NK-92 (cell line): ENCODE measurements around the gene RNF4.

Source experiments
- DNase-seq: peaks from one replicate; lab custom pipeline; 2025; ENCODE audit not compliant: unreplicated experiment; lab: John Stamatoyannopoulos, UW

RNF4 gene

GRCh38 chr4:2437475-2438215 lies 31.3 kb upstream of the RNF4 start:
- no peak for DNase-seq

GRCh38 chr4:2438822-2439718 lies 29.8 kb upstream of the RNF4 start:
- no peak for DNase-seq

- no peak for DNase-seq
Observed at GRCh38 chr4:2441393-2442174, 27.3 kb upstream of the RNF4 start.

- DNase-seq = no peak
Observed at GRCh38 chr4:2442175-2442993, 26.5 kb upstream of the RNF4 start.

GRCh38 chr4:2443061-2443730 lies 25.7 kb upstream of the RNF4 start:
- DNase-seq = no peak

- no peak for DNase-seq
Observed at GRCh38 chr4:2443956-2444740, 24.8 kb upstream of the RNF4 start.

GRCh38 chr4:2445130-2445529 lies 23.8 kb upstream of the RNF4 start:
- DNase-seq = no peak

GRCh38 chr4:2445571-2445970 lies 23.3 kb upstream of the RNF4 start:
- DNase-seq = no peak

- DNase-seq = no peak
Observed at GRCh38 chr4:2446656-2447564, 22.0 kb upstream of the RNF4 start.

GRCh38 chr4:2448589-2448988 lies 20.3 kb upstream of the RNF4 start:
- DNase-seq = no peak

- DNase-seq = no peak
Observed at GRCh38 chr4:2449051-2449450, 19.9 kb upstream of the RNF4 start.

- no peak for DNase-seq
Observed at GRCh38 chr4:2449511-2450392, 19.2 kb upstream of the RNF4 start.

- no peak for DNase-seq
Observed at GRCh38 chr4:2450394-2451035, 18.4 kb upstream of the RNF4 start.

GRCh38 chr4:2451036-2451520 lies 17.8 kb upstream of the RNF4 start:
- DNase-seq = no peak

- no peak for DNase-seq
Observed at GRCh38 chr4:2451821-2452785, 16.8 kb upstream of the RNF4 start.
